Measurements from ENCODE around the gene CDC42EP1. TPM values are rescaled to one million over a fixed set of nuclear protein-coding genes. Genes with fewer than 3 reads are reported as not detected.
A peak's percentile ranks its signal among the peaks of the same experiment; 100 is the strongest.

Gene CDC42EP1
- total RNA-seq, 1 donor = 35.5 TPM

DNA sequence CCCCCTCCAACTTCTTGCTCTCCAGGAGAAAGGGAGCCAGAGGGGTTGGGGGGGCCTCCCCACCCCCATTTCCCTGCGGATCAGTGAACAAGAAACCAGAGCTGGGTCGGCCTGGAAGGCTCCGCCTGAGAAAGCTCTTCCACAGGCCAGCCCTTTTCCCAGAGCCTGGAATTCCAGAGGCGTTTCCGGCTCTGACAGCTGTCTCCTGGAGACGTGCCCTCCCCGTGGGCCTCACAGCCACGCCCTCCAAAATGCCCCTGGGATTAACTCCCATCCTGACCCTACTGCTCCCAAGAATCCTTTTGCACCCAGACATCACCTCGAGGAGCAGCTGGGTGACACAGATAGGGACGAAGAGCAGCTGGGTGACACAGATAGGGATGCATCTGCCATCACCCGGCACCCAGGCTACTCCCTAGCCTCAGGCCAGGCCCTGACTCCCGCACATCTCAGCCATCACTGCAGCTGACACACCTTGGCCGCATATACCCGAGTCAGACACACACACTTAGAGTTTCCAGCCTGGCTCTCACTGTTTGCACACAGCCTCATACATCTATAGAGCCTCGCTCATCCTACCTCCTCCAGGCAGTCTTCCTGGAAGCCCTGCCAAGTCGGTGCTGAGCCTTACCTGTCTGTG, 7.6 kb upstream of the CDC42EP1 start:
- no peak overlapping the region for H3K4me2 ChIP-seq (ENCODE audit: insufficient read depth, low read length)
- H3K9me3 ChIP-seq (ENCODE audit: low read depth, low read length) = no peaks in the 10 kb centered on the region
- H3K4me1 ChIP-seq (ENCODE audit: insufficient read depth, low read length) = peaks cover 22% of the 10 kb centered on the region
- no peaks in the 10 kb centered on the region for H3K79me2 ChIP-seq (ENCODE audit: insufficient read depth, low read length)
- no peak overlapping the region for H3K27ac ChIP-seq (ENCODE audit: low read depth, low read length)
- peak; percentile 88 for DNase-seq (ENCODE audit: insufficient read length, low spot score, missing footprints)
- H4K20me1 ChIP-seq (ENCODE audit: insufficient read depth, low read length) = no peaks in the 10 kb centered on the region
- H2AFZ ChIP-seq (ENCODE audit: low read length) = peak overlapping the region; percentile 22
- no peak overlapping the region for H3K4me3 ChIP-seq (ENCODE audit: insufficient read depth, low read length)
- H3K36me3 ChIP-seq (ENCODE audit: insufficient read depth, low read length) = no peaks in the 10 kb centered on the region
- TF ChIP-seq, protein P1, sequence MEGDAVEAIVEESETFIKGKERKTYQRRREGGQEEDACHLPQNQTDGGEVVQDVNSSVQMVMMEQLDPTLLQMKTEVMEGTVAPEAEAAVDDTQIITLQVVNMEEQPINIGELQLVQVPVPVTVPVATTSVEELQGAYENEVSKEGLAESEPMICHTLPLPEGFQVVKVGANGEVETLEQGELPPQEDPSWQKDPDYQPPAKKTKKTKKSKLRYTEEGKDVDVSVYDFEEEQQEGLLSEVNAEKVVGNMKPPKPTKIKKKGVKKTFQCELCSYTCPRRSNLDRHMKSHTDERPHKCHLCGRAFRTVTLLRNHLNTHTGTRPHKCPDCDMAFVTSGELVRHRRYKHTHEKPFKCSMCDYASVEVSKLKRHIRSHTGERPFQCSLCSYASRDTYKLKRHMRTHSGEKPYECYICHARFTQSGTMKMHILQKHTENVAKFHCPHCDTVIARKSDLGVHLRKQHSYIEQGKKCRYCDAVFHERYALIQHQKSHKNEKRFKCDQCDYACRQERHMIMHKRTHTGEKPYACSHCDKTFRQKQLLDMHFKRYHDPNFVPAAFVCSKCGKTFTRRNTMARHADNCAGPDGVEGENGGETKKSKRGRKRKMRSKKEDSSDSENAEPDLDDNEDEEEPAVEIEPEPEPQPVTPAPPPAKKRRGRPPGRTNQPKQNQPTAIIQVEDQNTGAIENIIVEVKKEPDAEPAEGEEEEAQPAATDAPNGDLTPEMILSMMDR (IDR thresholded peaks at IDR 0.05; ENCODE audit: extremely low read depth, low read depth, low read length) = no peak
- H3K27me3 ChIP-seq (ENCODE audit: insufficient read depth, low read length) = no peaks in the 10 kb centered on the region

DNA sequence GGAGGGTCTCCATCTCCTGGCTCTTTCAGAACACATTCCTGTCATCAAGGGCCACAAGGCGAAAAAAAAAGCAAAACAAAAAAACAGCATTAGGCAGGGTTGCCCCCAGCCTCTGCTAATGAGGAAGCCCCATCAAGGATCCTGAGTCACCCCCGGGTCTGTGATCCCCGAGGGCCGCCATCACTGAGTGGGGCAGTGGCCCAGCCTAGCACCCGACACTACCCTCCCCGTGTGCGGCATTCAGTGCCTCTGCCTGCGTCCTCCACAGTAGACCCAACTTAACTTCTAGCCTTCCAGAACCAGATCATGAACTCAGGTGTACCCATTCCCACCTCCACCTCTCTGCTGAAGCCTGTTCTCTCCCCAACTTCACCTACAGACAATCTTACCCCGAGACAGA, 6.6 kb upstream of the CDC42EP1 start:
- Histone ChIP-seq H3K9me3 (ENCODE audit: low read depth, low read length) (no peaks in the 10 kb centered on the region), H2AFZ (ENCODE audit: low read length) (no peak overlapping the region), H4K20me1 (ENCODE audit: insufficient read depth, low read length) (no peaks in the 10 kb centered on the region), H3K79me2 (ENCODE audit: insufficient read depth, low read length) (no peaks in the 10 kb centered on the region), H3K36me3 (ENCODE audit: insufficient read depth, low read length) (no peaks in the 10 kb centered on the region), H3K4me1 (ENCODE audit: insufficient read depth, low read length) (peaks cover 22% of the 10 kb centered on the region), H3K27ac (ENCODE audit: low read depth, low read length) (no peak overlapping the region), H3K4me3 (ENCODE audit: insufficient read depth, low read length) (no peak overlapping the region), H3K4me2 (ENCODE audit: insufficient read depth, low read length) (no peak overlapping the region), H3K27me3 (ENCODE audit: insufficient read depth, low read length) (no peaks in the 10 kb centered on the region)
- DNase-seq (ENCODE audit: insufficient read length, low spot score, missing footprints) = peak; percentile 73
- TF ChIP-seq, protein P1 (IDR thresholded peaks at IDR 0.05; ENCODE audit: extremely low read depth, low read depth, low read length) = no peak

DNA sequence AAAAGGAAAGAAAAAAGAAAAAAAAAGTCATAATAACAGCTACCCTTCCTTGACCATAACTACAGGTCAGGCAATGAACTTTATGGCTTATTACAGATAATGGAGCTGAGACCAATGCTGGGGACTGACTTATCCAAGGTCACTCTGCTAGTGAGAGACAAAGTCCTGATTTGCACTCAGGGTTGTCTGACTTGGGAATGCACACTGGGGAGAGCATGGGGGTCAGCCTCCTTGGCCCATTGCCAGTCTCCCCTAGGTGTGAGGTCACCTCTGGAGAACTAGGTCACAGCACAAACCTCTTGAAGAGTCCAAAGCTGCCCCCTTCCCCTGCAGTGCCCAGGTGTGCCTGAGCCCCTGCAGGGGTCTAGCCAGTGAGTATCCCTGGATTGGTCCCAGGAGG, 5.3 kb upstream of the CDC42EP1 start:
- H3K36me3 ChIP-seq (ENCODE audit: insufficient read depth, low read length) = no peaks in the 10 kb centered on the region

DNA sequence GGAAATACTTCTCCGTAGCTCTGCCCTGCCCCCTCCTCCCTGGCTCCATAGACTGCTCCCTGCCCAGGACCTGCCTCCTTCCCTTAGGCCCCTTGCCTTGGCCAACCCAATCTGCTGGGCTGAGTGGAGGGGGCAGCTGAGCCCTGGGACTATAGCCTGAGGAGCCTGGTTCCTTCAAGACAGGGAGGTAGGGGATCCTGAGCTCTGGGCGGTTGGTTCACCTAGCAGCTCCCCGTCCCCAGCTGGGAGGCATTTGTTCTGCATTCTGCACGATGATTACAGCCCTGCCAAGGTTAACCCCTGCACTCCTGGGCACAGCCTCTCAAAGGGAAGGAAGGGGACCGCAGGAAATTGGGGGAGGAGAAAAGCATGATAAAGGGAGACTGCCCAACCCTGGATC, 3.6 kb upstream of the CDC42EP1 start:
- Histone ChIP-seq H3K4me1 (ENCODE audit: insufficient read depth, low read length) (peaks cover 18% of the 10 kb centered on the region), H2AFZ (ENCODE audit: low read length) (no peak overlapping the region), H4K20me1 (ENCODE audit: insufficient read depth, low read length) (peaks cover 8% of the 10 kb centered on the region), H3K4me3 (ENCODE audit: insufficient read depth, low read length) (no peak overlapping the region), H3K27ac (ENCODE audit: low read depth, low read length) (no peak overlapping the region), H3K36me3 (ENCODE audit: insufficient read depth, low read length) (no peaks in the 10 kb centered on the region), H3K4me2 (ENCODE audit: insufficient read depth, low read length) (no peak overlapping the region), H3K79me2 (ENCODE audit: insufficient read depth, low read length) (peaks cover 12% of the 10 kb centered on the region), H3K27me3 (ENCODE audit: insufficient read depth, low read length) (no peaks in the 10 kb centered on the region), H3K9me3 (ENCODE audit: low read depth, low read length) (no peaks in the 10 kb centered on the region)
- peak; percentile 39 for DNase-seq (ENCODE audit: insufficient read length, low spot score, missing footprints)
- TF ChIP-seq, protein P1 (IDR thresholded peaks at IDR 0.05; ENCODE audit: extremely low read depth, low read depth, low read length) = no peak

More for the DNA sequence above, 5.3 kb upstream of the CDC42EP1 start:
- DNase-seq (ENCODE audit: insufficient read length, low spot score, missing footprints) = peak; percentile 23
- Histone ChIP-seq H3K9me3 (ENCODE audit: low read depth, low read length) (no peaks in the 10 kb centered on the region), H2AFZ (ENCODE audit: low read length) (no peak overlapping the region), H3K79me2 (ENCODE audit: insufficient read depth, low read length) (no peaks in the 10 kb centered on the region), H4K20me1 (ENCODE audit: insufficient read depth, low read length) (no peaks in the 10 kb centered on the region), H3K4me2 (ENCODE audit: insufficient read depth, low read length) (no peak overlapping the region), H3K4me3 (ENCODE audit: insufficient read depth, low read length) (no peak overlapping the region), H3K27me3 (ENCODE audit: insufficient read depth, low read length) (no peaks in the 10 kb centered on the region), H3K4me1 (ENCODE audit: insufficient read depth, low read length) (peaks cover 17% of the 10 kb centered on the region), H3K27ac (ENCODE audit: low read depth, low read length) (no peak overlapping the region)
- TF ChIP-seq, protein P1 (IDR thresholded peaks at IDR 0.05; ENCODE audit: extremely low read depth, low read depth, low read length) = no peak
